ENCODE data around the gene COL8A2. TPM values are rescaled to one million over a fixed set of nuclear protein-coding genes. Genes with fewer than 3 reads are reported as not detected.

COL8A2 gene
- total and polyA plus RNA-seq, 2 of the 4 experiments (the other 2 are of a cell fraction), result 0.54 to 1.1 TPM

DNA sequence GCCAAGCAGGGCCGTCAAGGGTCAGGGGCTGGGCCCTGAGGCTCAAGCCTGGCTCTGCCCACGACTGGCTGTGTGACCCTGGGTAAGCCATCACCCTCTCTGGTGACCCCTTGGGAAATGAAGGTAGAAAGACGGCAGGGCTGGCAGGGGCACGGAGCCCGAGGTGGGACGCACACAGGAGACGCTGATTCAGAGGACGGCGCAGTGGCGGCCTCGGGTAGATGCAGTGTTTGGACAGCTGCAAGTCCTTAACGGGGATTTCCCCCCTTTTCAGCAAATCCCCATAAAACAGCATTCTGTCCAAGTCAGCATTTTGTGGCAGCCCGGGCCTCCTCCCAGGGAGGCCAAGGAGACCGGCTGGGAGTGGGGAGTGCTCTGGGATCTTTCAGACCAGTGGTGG lies 16.7 kb downstream of the COL8A2 start:
- CTCF ChIA-PET, result no interaction called here
- intact Hi-C loops (cut with micrococcal nuclease) (loop anchor here (10.0 kb wide), 1 partner anchor 106 kb away; no protein-coding TSS in a partner anchor), in situ Hi-C loops (cut with MboI; ENCODE audit: low sequenced_read_pairs) (loop anchor here (5.0 to 25.0 kb wide), 2 partner anchors 179 to 304 kb away; no protein-coding TSS in a partner anchor), dilution Hi-C loops (cut with HindIII; ENCODE audit: low sequenced_read_pairs, unreplicated experiment) (no loop called here)
- no peak for ATAC-seq (ENCODE audit: low read depth)
- Histone ChIP-seq H2BK120ac (ENCODE audit: low read depth, low read length) (peak overlapping the region; percentile 22; the same call in 1 of the 2 replicates), H3K14ac (replicated peaks; ENCODE audit: low read depth, low read length) (no peak overlapping the region), H2BK5ac (ENCODE audit: low read depth, low read length, poor library complexity, severe bottlenecking) (no peak overlapping the region), H3K23ac (ENCODE audit: low read depth, low read length) (no peak overlapping the region), H3K18ac (ENCODE audit: low read depth, low read length) (no peak overlapping the region), H3K79me1 (ENCODE audit: low read depth in 1 of 2, low read length in 2 of 2) (no peaks in the 10 kb centered on the region), H2BK20ac (ENCODE audit: low read depth, low read length) (0 out of 2 replicates have a peak overlapping the region, but pooled peaks have one; percentile 83), H4K5ac (ENCODE audit: low read depth, low read length) (no peak overlapping the region), H3K9ac (ENCODE audit: low read depth, low read length) (no peak overlapping the region), H3K36me3 (ENCODE audit: control insufficient read depth, insufficient read depth, low read length) (no peaks in the 10 kb centered on the region), H2AK5ac (ENCODE audit: low read depth, low read length) (peak overlapping the region; percentile 43; the same call in 1 of the 2 replicates), H3K27me3 (ENCODE audit: control insufficient read depth, insufficient read depth, low read length) (no peaks in the 10 kb centered on the region), H4K8ac (ENCODE audit: low read depth in 2 of 2, low read length in 2 of 2) (no peak overlapping the region), H3K4me2 (ENCODE audit: low read depth, low read length) (no peak overlapping the region), H2AFZ (replicated peaks; ENCODE audit: low read length, poor library complexity) (peak overlapping the region; percentile 8), H3K4me1 (ENCODE audit: control insufficient read depth, insufficient read depth, low read length) (peaks cover 2% of the 10 kb centered on the region), H2AK9ac (replicated peaks; ENCODE audit: low read depth, low read length, poor library complexity) (peak overlapping the region; percentile 45), H4K20me1 (ENCODE audit: insufficient read depth, low read length) (no peaks in the 10 kb centered on the region), H3K9me1 (ENCODE audit: insufficient read depth, low read length) (peaks cover 10% of the 10 kb centered on the region), H2BK15ac (ENCODE audit: low read depth, low read length) (no peak overlapping the region), H3K4ac (ENCODE audit: low read depth, low read length) (0 out of 2 replicates have a peak overlapping the region, but pooled peaks have one; percentile 3), H3K4me3 (ENCODE audit: insufficient read depth, low read depth, low read length) (no peak overlapping the region), H4K91ac (ENCODE audit: insufficient read depth, low read depth, low read length) (no peak overlapping the region; the same call in 1 of the 2 replicates), H3K27ac (ENCODE audit: insufficient read depth, low read length) (no peak overlapping the region), H3K56ac (ENCODE audit: extremely low read depth, insufficient read depth, low read length) (no peak overlapping the region), H3K9me3 (ENCODE audit: control insufficient read depth, insufficient read depth, low read length) (no peaks in the 10 kb centered on the region)
- WGBS, 2 experiments (ENCODE audit: extremely low coverage in 2 of 2, insufficient read length in 1 of 2), result 95% methylated on average over 4 of the region's 14 CpGs; no CpG with 5 or more reads in 1 of the 2 experiments
- peak; percentile 51; the same call in 1 of the 2 replicates for TF ChIP-seq MAFK (IDR thresholded peaks at IDR 0.05; ENCODE audit: low read depth, low read length)
- TF ChIP-seq RCOR1 (IDR thresholded peaks at IDR 0.05; ENCODE audit: insufficient replicate concordance, low read length), result no peak
- no peak for TF ChIP-seq RFX5 (IDR thresholded peaks at IDR 0.05; ENCODE audit: low read depth, low read length)
- DNase-seq, result no peak
- POLR2A ChIA-PET (ENCODE audit: unreplicated experiment), result no interaction called here
- no TSS peak for BruUV-seq (replicated peaks)
